Tibial nerve (tissue), 4 donors: ENCODE data around the gene REG1A.

Experiments
- CTCF ChIP-seq, 5 experiments: fragments of 200-600 bp in 3 of 5; fragments of 450-650 bp in 2 of 5; sonication (generic) in 3 of 5; IDR thresholded peaks; one replicate each; pipeline ENCODE4 v1.5.1; 2016 to 2019; ENCODE audit warnings: antibody characterized with exemption in 5 of 5, mild to moderate bottlenecking in 3 of 5, moderate library complexity in 2 of 5
- EP300 ChIP-seq, 2 donors: sonication (generic); formaldehyde crosslinking; IDR thresholded peaks; one replicate each; pipeline ENCODE4 v1.6.1; 2017; ENCODE audit warnings: antibody characterized with exemption in 2 of 2, mild to moderate bottlenecking in 1 of 2
- POLR2A ChIP-seq, 2 donors: fragments of 450-650 bp; IDR thresholded peaks; one replicate each; pipeline ENCODE4 v1.6.1; 2017; ENCODE audit warnings: antibody characterized with exemption in 2 of 2, mild to moderate bottlenecking in 2 of 2, moderate library complexity in 2 of 2

- TF ChIP-seq EP300 (IDR thresholded peaks at IDR 0.05) (no peak), CTCF (IDR thresholded peaks at IDR 0.05) (no peak), POLR2A (IDR thresholded peaks at IDR 0.05) (no peak)
These were observed 17.1 kb upstream of the REG1A start for GRCh38 chr2:79103214-79103613.
